Gastroesophageal sphincter (tissue), 4 donors: ENCODE measurements around the gene CCL2. TPM values are rescaled to one million over a fixed set of nuclear protein-coding genes. Genes with fewer than 3 reads are reported as not detected.
A peak's percentile ranks its signal among the peaks of the same experiment; 100 is the strongest.

Experiments used
- ATAC-seq: fragments of 150-250 bp; one replicate; pipeline ENCODE4 v1.9.1; 2016; ENCODE audit warnings: mild to moderate bottlenecking, moderate library complexity
- H3K27ac ChIP-seq, 4 donors: fragments of 200-600 bp; sonication (generic) in 3 of 4; 1 replicate in 3 of 4; 2 replicates in 1 of 4; pipeline ENCODE4 v1.5.1; 2016 to 2019
- H3K27me3 ChIP-seq: fragments of 200-600 bp; sonication (generic); one replicate; pipeline ENCODE4 v1.5.1; 2019
- H3K36me3 ChIP-seq, 2 donors: fragments of 200-600 bp; sonication (generic); one replicate each; pipeline ENCODE4 v1.5.1; 2019; ENCODE audit warnings: control low read depth in 1 of 2
- H3K4me1 ChIP-seq, 3 donors: fragments of 200-600 bp; sonication (generic); 1 replicate in 2 of 3; 2 replicates in 1 of 3; pipeline ENCODE4 v1.5.1; 2016 to 2019; ENCODE audit warnings: control low read depth in 2 of 3
- H3K4me3 ChIP-seq, 2 donors: fragments of 200-600 bp; sonication (generic); one replicate each; pipeline ENCODE4 v1.5.1; 2019; ENCODE audit warnings: mild to moderate bottlenecking in 1 of 2, moderate library complexity in 1 of 2
- H3K9me3 ChIP-seq, 3 donors: fragments of 200-600 bp; sonication (generic); one replicate each; pipeline ENCODE4 v1.5.1; 2017 to 2019; ENCODE audit warnings: control low read depth in 2 of 3
- CTCF ChIP-seq, 4 experiments: fragments of 200-600 bp in 2 of 4; fragments of 450-650 bp in 2 of 4; sonication (generic) in 1 of 4; IDR thresholded peaks; one replicate each; pipeline ENCODE4 v1.5.1; 2017 to 2019; ENCODE audit warnings: antibody characterized with exemption in 4 of 4, mild to moderate bottlenecking in 2 of 4, moderate library complexity in 2 of 4
- POLR2AphosphoS5 ChIP-seq: sonication (generic); formaldehyde crosslinking; IDR thresholded peaks from one replicate; pipeline ENCODE4 v1.6.1; 2017; ENCODE audit warnings: antibody characterized with exemption
- WGBS, 2 donors: methylation state at CpG; one replicate each; pipeline ENCODE4 v1.1.5; 2018; ENCODE audit warnings: low coverage in 1 of 2; 5-methylcytosine and 5-hydroxymethylcytosine counted together
- total RNA-seq, 4 donors: library from RNA; depleted of rRNA; stranded (reverse); fragments of >200 nt; gene quantifications; one replicate each; pipeline ENCODE4 v1.1.0, GENCODE V29; 2016

CCL2 gene
- total RNA-seq, 4 donors from 2014 or later: 5.0 to 121 (median 20.9) TPM

- no peak overlapping the region for H3K4me3 ChIP-seq
- H3K36me3 ChIP-seq: no peaks in the 10 kb centered on the region
- ATAC-seq: peak; percentile 72
- peaks cover 0 to 22% (median 0%) of the 10 kb centered on the region in 3 donors for H3K4me1 ChIP-seq
- H3K27ac ChIP-seq: no peak overlapping the region
- WGBS, 2 donors: 71 to 88% methylated on average over 2 to 3 of the region's 3 CpGs
- H3K27me3 ChIP-seq: no peaks in the 10 kb centered on the region
- H3K9me3 ChIP-seq: no peaks in the 10 kb centered on the region
- TF ChIP-seq POLR2AphosphoS5: no peak
- TF ChIP-seq CTCF (IDR thresholded peaks at IDR 0.05): peak in 3 of 4 experiments; percentile 26 to 63 (median 60)
Observed at GRCh38 chr17:34306466-34306865, 51.4 kb downstream of the CCL2 start.

Other genes starting within 250 kb of the CCL2 start
- gene CCL7, start 14.9 kb downstream of the CCL2 start, total RNA-seq: 1 to 10 TPM in 1 of 4 donors, not detected in 3; 2.2 TPM
- 1 to 10 TPM; 2.0 to 4.5 (median 2.7) TPM for gene CCL11, start 30.5 kb downstream of the CCL2 start, total RNA-seq
- gene CCL8, start 64.2 kb downstream of the CCL2 start, total RNA-seq: under 1 TPM in 2 of 4 donors, not detected in 2; 0.27 to 0.81 TPM
- gene CCL13, start 101.2 kb downstream of the CCL2 start, total RNA-seq: 1 to 10 TPM in 3 of 4 donors, not detected in 1; 1.7 to 4.3 (median 2.3) TPM
- not detected for gene CCL1, start 107.9 kb downstream of the CCL2 start, total RNA-seq